ENCODE results near the gene RAB3C.

DNA sequence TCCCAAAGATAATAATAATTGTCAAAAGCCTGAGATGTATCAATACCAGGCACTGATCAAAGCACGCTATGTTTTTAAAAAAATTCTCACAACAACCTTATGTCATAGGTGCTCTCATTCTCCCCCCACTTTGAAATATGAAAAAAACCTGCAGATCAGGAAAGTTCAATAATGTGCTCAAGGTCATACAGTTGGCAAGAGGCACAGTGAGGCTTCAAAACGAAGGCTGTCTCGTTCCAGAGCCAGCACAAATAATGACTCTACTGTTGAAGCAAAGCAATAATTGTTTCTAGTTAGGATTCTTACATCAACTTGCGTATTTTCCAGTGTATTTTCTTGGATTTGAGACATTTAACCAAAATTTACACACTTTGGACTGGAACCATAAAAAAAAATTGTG lies 88.3 kb downstream of the RAB3C start:
- TF ChIP-seq, protein P1, sequence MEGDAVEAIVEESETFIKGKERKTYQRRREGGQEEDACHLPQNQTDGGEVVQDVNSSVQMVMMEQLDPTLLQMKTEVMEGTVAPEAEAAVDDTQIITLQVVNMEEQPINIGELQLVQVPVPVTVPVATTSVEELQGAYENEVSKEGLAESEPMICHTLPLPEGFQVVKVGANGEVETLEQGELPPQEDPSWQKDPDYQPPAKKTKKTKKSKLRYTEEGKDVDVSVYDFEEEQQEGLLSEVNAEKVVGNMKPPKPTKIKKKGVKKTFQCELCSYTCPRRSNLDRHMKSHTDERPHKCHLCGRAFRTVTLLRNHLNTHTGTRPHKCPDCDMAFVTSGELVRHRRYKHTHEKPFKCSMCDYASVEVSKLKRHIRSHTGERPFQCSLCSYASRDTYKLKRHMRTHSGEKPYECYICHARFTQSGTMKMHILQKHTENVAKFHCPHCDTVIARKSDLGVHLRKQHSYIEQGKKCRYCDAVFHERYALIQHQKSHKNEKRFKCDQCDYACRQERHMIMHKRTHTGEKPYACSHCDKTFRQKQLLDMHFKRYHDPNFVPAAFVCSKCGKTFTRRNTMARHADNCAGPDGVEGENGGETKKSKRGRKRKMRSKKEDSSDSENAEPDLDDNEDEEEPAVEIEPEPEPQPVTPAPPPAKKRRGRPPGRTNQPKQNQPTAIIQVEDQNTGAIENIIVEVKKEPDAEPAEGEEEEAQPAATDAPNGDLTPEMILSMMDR (conservative IDR thresholded peaks at IDR 0.05; ENCODE audit: low read depth in 2 of 2), result no peak
- TF ChIP-seq EZH2phosphoT487 (IDR thresholded peaks at IDR 0.05; ENCODE audit: unreplicated experiment) (no peak), EZH2 (IDR thresholded peaks at IDR 0.05; ENCODE audit: low read depth, unreplicated experiment) (no peak), POLR2AphosphoS5 (IDR thresholded peaks at IDR 0.05; ENCODE audit: low read depth) (no peak), STAT1 (IDR thresholded peaks at IDR 0.05; ENCODE audit: unreplicated experiment) (no peak), ZNF114 (CRISPR knock-in tag; IDR thresholded peaks at IDR 0.05) (no peak), NANOG (IDR thresholded peaks at IDR 0.05; ENCODE audit: borderline replicate concordance) (no peak), JUNB (IDR thresholded peaks at IDR 0.05; ENCODE audit: unreplicated experiment) (no peak)
- TF ChIP-seq, protein P2, sequence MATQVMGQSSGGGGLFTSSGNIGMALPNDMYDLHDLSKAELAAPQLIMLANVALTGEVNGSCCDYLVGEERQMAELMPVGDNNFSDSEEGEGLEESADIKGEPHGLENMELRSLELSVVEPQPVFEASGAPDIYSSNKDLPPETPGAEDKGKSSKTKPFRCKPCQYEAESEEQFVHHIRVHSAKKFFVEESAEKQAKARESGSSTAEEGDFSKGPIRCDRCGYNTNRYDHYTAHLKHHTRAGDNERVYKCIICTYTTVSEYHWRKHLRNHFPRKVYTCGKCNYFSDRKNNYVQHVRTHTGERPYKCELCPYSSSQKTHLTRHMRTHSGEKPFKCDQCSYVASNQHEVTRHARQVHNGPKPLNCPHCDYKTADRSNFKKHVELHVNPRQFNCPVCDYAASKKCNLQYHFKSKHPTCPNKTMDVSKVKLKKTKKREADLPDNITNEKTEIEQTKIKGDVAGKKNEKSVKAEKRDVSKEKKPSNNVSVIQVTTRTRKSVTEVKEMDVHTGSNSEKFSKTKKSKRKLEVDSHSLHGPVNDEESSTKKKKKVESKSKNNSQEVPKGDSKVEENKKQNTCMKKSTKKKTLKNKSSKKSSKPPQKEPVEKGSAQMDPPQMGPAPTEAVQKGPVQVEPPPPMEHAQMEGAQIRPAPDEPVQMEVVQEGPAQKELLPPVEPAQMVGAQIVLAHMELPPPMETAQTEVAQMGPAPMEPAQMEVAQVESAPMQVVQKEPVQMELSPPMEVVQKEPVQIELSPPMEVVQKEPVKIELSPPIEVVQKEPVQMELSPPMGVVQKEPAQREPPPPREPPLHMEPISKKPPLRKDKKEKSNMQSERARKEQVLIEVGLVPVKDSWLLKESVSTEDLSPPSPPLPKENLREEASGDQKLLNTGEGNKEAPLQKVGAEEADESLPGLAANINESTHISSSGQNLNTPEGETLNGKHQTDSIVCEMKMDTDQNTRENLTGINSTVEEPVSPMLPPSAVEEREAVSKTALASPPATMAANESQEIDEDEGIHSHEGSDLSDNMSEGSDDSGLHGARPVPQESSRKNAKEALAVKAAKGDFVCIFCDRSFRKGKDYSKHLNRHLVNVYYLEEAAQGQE (IDR thresholded peaks at IDR 0.05; ENCODE audit: unreplicated experiment), result no peak
- TF ChIP-seq, protein P3, sequence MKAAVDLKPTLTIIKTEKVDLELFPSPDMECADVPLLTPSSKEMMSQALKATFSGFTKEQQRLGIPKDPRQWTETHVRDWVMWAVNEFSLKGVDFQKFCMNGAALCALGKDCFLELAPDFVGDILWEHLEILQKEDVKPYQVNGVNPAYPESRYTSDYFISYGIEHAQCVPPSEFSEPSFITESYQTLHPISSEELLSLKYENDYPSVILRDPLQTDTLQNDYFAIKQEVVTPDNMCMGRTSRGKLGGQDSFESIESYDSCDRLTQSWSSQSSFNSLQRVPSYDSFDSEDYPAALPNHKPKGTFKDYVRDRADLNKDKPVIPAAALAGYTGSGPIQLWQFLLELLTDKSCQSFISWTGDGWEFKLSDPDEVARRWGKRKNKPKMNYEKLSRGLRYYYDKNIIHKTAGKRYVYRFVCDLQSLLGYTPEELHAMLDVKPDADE (IDR thresholded peaks at IDR 0.05), result no peak
